Measurements from ENCODE around the gene BICC1. TPM values are rescaled to one million over a fixed set of nuclear protein-coding genes. Genes with fewer than 3 reads are reported as not detected.

Gene BICC1
- total and polyA plus RNA-seq, 12 donors = 4.5 to 25.9 (median 9.8) TPM

DNA sequence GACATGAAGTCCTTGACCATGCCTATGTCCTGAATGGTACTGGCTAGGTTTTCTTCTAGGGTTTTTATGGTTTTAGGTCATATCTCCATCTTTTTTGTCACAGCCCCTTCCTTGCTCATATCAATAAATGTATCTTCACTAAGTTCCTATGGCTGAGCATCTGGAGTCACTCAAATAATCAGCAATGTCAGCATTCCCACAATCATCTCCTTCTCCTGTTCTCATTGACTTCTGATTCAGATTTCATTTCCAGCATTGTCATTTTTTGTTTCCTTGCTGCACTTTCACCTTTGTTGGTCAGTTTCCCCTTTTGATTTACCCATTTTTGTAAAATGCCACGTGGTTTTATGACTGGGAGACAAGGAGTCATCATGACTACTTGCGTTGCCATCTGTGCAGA lies 181.2 kb downstream of the BICC1 start:
- no peaks in the 10 kb centered on the region for H3K27me3 ChIP-seq
- 82 to 93% (median 88%) methylated on average over 2 of the region's 2 CpGs for WGBS, 4 donors
- H3K4me3 ChIP-seq = no peak overlapping the region
- H3K4me1 ChIP-seq (replicated peaks in 1 of 2) = no peaks in the 10 kb centered on the region
- H3K27ac ChIP-seq = no peak overlapping the region
- no peak for DNase-seq
- H3K9me3 ChIP-seq (replicated peaks in 1 of 3) = peaks cover 0 to 5% (median 0%) of the 10 kb centered on the region in 3 donors
- no peaks in the 10 kb centered on the region for H3K36me3 ChIP-seq (replicated peaks in 1 of 2)
- TF ChIP-seq POLR2A (IDR thresholded peaks at IDR 0.05) (no peak), CTCF (IDR thresholded peaks at IDR 0.05) (no peak)
- intact Hi-C loops (cut with DNase I) = no loop called here

- 64 to 71% (median 70%) methylated on average over 5 of the region's 5 CpGs for WGBS, 4 donors
- H3K36me3 ChIP-seq (replicated peaks in 1 of 2) = no peaks in the 10 kb centered on the region
Observed at GRCh38 chr10:58695022-58695421, 182.3 kb downstream of the BICC1 start.

GRCh38 chr10:58696736-58697135 lies 184.1 kb downstream of the BICC1 start:
- intact Hi-C loops (cut with DNase I) = no loop called here
- Histone ChIP-seq H3K27ac (no peak overlapping the region), H3K27me3 (no peaks in the 10 kb centered on the region), H3K4me3 (no peak overlapping the region), H3K4me1 (replicated peaks in 1 of 2) (peaks cover 0 to 7% of the 10 kb centered on the region in 2 donors), H3K36me3 (replicated peaks in 1 of 2) (no peaks in the 10 kb centered on the region), H3K9me3 (replicated peaks in 1 of 3) (peaks cover 0 to 5% (median 0%) of the 10 kb centered on the region in 3 donors)
- TF ChIP-seq CTCF (IDR thresholded peaks at IDR 0.05) (no peak), POLR2A (IDR thresholded peaks at IDR 0.05) (no peak)
- no peak for DNase-seq
- 40 to 59% (median 49%) methylated on average over 4 of the region's 4 CpGs for WGBS, 4 donors

More at GRCh38 chr10:58695022-58695421, 182.3 kb downstream of the BICC1 start:
- DNase-seq = no peak
- intact Hi-C loops (cut with DNase I) = no loop called here
- TF ChIP-seq POLR2A (IDR thresholded peaks at IDR 0.05) (no peak), CTCF (IDR thresholded peaks at IDR 0.05) (no peak)
- Histone ChIP-seq H3K4me1 (replicated peaks in 1 of 2) (no peaks in the 10 kb centered on the region), H3K4me3 (no peak overlapping the region), H3K9me3 (replicated peaks in 1 of 3) (peaks cover 0 to 5% (median 0%) of the 10 kb centered on the region in 3 donors), H3K27me3 (no peaks in the 10 kb centered on the region), H3K27ac (no peak overlapping the region)

DNA sequence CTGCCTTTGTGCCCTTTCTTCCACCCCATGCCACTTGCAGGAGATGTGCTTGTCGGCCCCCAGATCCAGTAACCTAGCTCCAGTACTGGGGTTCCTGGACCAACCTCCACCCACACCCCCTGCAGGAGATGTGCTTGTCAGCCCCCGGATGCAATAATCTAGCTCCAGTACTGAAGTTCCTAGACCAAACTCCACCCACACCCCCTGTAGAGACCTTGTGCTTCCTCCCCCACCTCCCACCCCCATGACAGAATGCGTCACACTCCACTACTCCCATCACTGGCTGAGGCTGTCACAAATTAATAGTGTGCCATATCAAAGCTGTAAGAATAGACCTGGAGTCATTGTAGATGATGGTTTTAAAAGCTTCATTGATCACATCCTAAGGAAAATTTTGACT lies 185.0 kb downstream of the BICC1 start:
- Histone ChIP-seq H3K27ac (no peak overlapping the region), H3K4me1 (replicated peaks in 1 of 2) (peaks cover 0 to 14% of the 10 kb centered on the region in 2 donors), H3K4me3 (no peak overlapping the region), H3K9me3 (replicated peaks in 1 of 3) (peaks cover 0 to under 1% (median 0%) of the 10 kb centered on the region in 3 donors), H3K36me3 (replicated peaks in 1 of 2) (no peaks in the 10 kb centered on the region), H3K27me3 (no peaks in the 10 kb centered on the region)
- 84 to 89% (median 89%) methylated on average over 1 to 3 of the region's 3 CpGs for WGBS, 4 donors
- DNase-seq = no peak
- TF ChIP-seq POLR2A (IDR thresholded peaks at IDR 0.05) (no peak), CTCF (IDR thresholded peaks at IDR 0.05) (no peak)
- intact Hi-C loops (cut with DNase I) = no loop called here
